GM21717 (cell line): ENCODE data around the gene SIRPD.
"Not testable (repeated sequence)": the region's sequence is repeated elsewhere in the genome, so short reads cannot be mapped to it uniquely, and the experiment has no call there.

Source experiments
- ATAC-seq: cut with Tn5 transposase; IDR thresholded peaks from one replicate; pipeline ENCODE4 v1.9.1; 2021; ENCODE audit warnings: mild to moderate bottlenecking, moderate library complexity; ENCODE audit not compliant: unreplicated experiment

Gene SIRPD

GRCh38 chr20:1557605-1558004 is at the start of gene SIRPD:
TSS of gene SIRPD (minus strand) at chr20:1557705. CDS start at chr20:1557653, 52 bp downstream.
- ATAC-seq: no peak

- ATAC-seq: no peak
Measured at GRCh38 chr20:1600736-1601135, 43.2 kb upstream of the SIRPD start.

GRCh38 chr20:1595333-1595732 is 37.8 kb upstream of the SIRPD start:
- ATAC-seq: no peak

GRCh38 chr20:1588533-1589460 is 31.3 kb upstream of the SIRPD start:
- ATAC-seq: no peak

GRCh38 chr20:1587781-1588532 is 30.5 kb upstream of the SIRPD start:
- ATAC-seq: no peak

GRCh38 chr20:1579488-1579887 is 22.0 kb upstream of the SIRPD start:
- ATAC-seq: no peak

- ATAC-seq: no peak
Measured at GRCh38 chr20:1577906-1578305, 20.4 kb upstream of the SIRPD start.

GRCh38 chr20:1577313-1577712 is 19.8 kb upstream of the SIRPD start:
- ATAC-seq: not testable (repeated sequence)

- no peak for ATAC-seq
Measured at GRCh38 chr20:1576641-1577040, 19.1 kb upstream of the SIRPD start.

GRCh38 chr20:1576003-1576402 is 18.5 kb upstream of the SIRPD start:
- ATAC-seq: not testable (repeated sequence)

- not testable (repeated sequence) for ATAC-seq
Measured at GRCh38 chr20:1571583-1571982, 14.1 kb upstream of the SIRPD start.

GRCh38 chr20:1569415-1569881 is 11.9 kb upstream of the SIRPD start:
- ATAC-seq: no peak

- ATAC-seq: no peak
Measured at GRCh38 chr20:1568163-1568490, 10.6 kb upstream of the SIRPD start.

- no peak for ATAC-seq
Measured at GRCh38 chr20:1567392-1568162, 10.1 kb upstream of the SIRPD start.

- no peak for ATAC-seq
Measured at GRCh38 chr20:1566701-1567100, 9.2 kb upstream of the SIRPD start.

- no peak for ATAC-seq
Measured at GRCh38 chr20:1565461-1565860, 8.0 kb upstream of the SIRPD start.

GRCh38 chr20:1563598-1563997 is 6.1 kb upstream of the SIRPD start:
- ATAC-seq: no peak

GRCh38 chr20:1562622-1563021 is 5.1 kb upstream of the SIRPD start:
- ATAC-seq: no peak

- ATAC-seq: no peak
Measured at GRCh38 chr20:1561350-1561749, 3.8 kb upstream of the SIRPD start.

- no peak for ATAC-seq
Measured at GRCh38 chr20:1555952-1556351, 1.6 kb downstream of the SIRPD start.

- no peak for ATAC-seq
Measured at GRCh38 chr20:1539816-1540419, 17.6 kb downstream of the SIRPD start.
